ENCODE results near the gene CDC25B. TPM values are rescaled to one million over a fixed set of nuclear protein-coding genes. Genes with fewer than 3 reads are reported as not detected.
"Not testable (repeated sequence)": the region's sequence is repeated elsewhere in the genome, so short reads cannot be mapped to it uniquely, and the experiment has no call there.

CDC25B gene
- total RNA-seq, 4 donors from 2014 or later, result 11.7 to 44.3 (median 25.6) TPM

- DNase-seq (ENCODE audit: low spot score), result no peak
- no peak for TF ChIP-seq CTCF (IDR thresholded peaks at IDR 0.05)
- ATAC-seq (ENCODE audit: low FRiP score), result peak; percentile 3
Measured at GRCh38 chr20:3785240-3786125, 10.6 kb upstream of the CDC25B start.

DNA sequence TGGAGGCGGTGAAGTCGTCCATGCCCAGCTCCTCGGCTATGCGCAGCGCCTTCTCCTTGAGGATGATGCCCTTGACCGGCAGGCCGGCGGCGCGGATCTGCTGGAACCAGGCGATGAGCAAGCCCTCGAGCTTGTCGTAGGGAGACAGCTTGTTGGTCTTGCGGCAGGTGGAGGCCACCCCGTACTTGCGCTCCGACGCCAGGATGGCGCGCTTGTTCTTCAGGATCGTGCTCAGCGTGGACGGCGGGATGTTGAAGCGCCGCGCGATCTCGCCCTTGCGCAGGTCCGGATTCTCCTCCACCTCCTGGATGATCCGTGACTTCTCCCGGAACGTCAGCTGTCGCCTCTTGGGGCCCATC, 10.0 kb upstream of the CDC25B start:
- ATAC-seq (ENCODE audit: low FRiP score) (peak; percentile 25), DNase-seq (ENCODE audit: low spot score) (no peak)

GRCh38 chr20:3786665-3787323, 9.3 kb upstream of the CDC25B start, which contains the start of gene CENPB:
CENPB (minus strand) TSS chr20:3786740; CDS start chr20:3786483, 257 bp downstream.
- peak; percentile 79 for DNase-seq (ENCODE audit: low spot score)
- ATAC-seq (ENCODE audit: low FRiP score), result peak; percentile 87
- no peak for TF ChIP-seq CTCF (IDR thresholded peaks at IDR 0.05)

More for the DNA sequence above, 10.0 kb upstream of the CDC25B start:
- no peak for TF ChIP-seq CTCF (IDR thresholded peaks at IDR 0.05)

DNA sequence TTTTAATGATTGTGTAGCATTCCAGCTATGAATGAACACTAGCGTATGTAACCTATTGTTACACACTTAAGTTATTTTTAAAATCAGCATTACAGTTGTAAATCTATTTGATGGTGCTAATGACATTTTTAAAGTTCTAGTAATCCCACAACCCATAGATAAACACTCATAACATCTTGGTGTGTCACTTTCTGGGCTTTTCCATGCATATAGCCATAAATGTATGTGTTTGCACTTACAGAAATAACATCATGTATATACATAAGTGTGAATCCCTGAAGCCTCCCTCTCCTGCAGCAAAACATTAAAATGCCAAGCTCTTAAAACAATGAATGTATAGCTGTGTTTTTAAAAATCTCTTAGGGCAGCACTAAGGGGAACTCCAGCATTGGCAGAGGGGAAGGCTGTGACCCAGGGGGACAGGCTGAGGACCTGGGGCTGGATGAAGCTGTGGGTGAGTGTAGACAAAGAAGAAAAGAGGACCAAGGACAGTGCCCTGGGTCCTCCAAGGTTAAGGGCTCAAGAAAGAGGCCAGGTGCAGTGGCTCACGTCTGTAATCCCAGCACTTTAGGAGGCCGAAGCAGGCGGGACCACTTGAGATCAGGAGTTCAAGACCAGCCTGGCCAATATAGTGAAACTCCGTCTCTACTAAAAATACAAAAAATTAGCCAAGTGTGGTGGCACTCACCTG, 8.6 kb upstream of the CDC25B start:
- ATAC-seq (ENCODE audit: low FRiP score) (no peak), DNase-seq (ENCODE audit: low spot score) (no peak)
- TF ChIP-seq CTCF (IDR thresholded peaks at IDR 0.05), result no peak

GRCh38 chr20:3788685-3789155, 7.4 kb upstream of the CDC25B start:
- TF ChIP-seq CTCF (IDR thresholded peaks at IDR 0.05), result no peak
- ATAC-seq (ENCODE audit: low FRiP score) (no peak), DNase-seq (ENCODE audit: low spot score) (no peak)

DNA sequence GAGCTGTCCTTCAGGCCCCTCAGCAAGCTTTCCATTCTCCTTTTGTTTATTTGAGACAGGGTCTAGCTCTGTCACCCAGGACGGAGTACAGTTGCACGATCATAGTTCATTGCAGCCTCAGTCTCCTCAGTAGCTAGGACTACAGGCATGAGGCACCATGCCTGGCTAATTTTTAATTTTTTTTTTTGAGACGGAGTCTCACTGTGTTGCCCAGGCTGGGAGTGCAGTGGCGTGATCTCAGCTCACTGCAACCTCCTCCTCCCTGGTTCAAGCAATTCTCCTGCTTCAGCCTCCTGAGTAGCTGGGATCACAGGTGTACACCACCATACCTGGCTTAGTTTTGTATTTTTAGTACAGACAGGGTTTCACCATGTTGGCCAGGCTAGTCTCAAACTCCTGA, 6.9 kb upstream of the CDC25B start:
- not testable (repeated sequence) for ATAC-seq (ENCODE audit: low FRiP score); DNase-seq (ENCODE audit: low spot score)

GRCh38 chr20:3794168-3794567, 1.9 kb upstream of the CDC25B start:
- not testable (repeated sequence) for DNase-seq (ENCODE audit: low spot score); ATAC-seq (ENCODE audit: low FRiP score)

Data from omental fat pad (tissue), 4 donors.